Retinal pigment epithelial cell (primary cell): ENCODE measurements around the gene HINT3.

ENCODE experiments used
- DNase-seq: peaks from one replicate; pipeline ENCODE4 v3.0.0-alpha.2; 2010; ENCODE audit warnings: low read depth
- H3K4me3 ChIP-seq: 2 replicates; pipeline ENCODE4 v1.5.1; 2011; ENCODE audit warnings: mild to moderate bottlenecking, low read length, control low read depth, moderate library complexity
- TF ChIP-seq, protein P1 (sequence below): conservative IDR thresholded peaks from 2 replicates; pipeline ENCODE4 v1.5.1; 2011; ENCODE audit warnings: low read depth, low read length, control low read depth, inconsistent platforms

Gene HINT3

DNA sequence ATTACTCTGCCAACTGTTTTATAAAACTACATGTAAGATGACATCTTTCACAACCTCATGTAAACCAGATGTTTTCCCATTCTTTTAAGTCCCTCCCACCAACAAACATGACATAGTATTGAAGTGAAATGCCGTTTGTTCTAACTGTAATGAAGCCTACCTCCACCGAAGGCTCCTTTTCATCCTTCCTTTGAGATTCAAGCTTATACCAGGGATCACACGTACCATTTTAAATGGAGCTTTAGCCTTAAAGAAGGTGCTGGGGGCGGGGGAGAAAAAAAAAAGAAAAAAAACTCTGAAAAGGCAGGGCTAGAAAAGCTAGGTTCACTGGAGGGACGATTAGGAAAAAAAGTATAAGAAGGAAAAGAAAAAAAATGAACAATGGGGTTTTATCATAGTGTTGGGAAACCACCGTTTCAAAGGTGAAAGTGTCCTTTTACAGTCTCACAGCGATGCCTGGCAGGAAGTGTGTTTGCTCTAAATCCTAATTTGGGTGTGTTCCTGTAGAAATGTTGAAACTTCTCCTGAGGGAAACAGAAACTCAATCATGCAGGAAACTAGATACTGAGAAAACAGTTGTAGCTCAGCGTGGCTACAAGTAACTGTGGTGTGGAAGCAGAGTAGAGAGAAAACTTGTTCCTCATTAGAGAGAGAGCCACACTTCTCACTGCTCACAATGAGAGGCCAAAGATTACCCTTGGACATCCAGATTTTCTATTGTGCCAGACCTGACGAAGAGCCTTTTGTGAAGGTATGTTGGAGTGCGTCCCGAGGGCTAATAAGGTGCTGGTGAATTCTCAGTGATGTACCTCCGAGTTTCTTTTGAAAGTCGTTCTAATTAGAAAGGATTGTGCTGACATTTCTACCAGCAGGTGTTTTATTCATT lies 37.6 kb upstream of the HINT3 start:
- H3K4me3 ChIP-seq: no peak overlapping the region

DNA sequence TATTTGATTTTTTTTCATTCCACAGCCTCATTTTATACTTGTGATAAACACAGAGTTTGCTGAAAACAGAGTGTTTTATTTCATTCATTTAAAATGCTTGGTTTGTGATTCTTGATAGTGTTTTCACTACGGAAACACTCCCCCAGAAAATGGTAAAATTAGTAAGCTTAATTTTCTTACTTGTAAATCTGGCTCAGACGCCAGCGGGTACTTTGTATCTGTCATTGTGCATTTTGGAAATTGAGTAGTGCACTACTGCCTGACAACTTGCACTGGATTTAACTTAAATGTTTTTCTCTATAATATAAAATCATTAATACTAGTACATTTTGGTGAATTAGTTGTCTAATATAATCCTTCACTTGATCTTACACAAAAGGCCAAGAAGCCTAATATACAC lies 37.0 kb upstream of the HINT3 start:
- TF ChIP-seq, protein P1, sequence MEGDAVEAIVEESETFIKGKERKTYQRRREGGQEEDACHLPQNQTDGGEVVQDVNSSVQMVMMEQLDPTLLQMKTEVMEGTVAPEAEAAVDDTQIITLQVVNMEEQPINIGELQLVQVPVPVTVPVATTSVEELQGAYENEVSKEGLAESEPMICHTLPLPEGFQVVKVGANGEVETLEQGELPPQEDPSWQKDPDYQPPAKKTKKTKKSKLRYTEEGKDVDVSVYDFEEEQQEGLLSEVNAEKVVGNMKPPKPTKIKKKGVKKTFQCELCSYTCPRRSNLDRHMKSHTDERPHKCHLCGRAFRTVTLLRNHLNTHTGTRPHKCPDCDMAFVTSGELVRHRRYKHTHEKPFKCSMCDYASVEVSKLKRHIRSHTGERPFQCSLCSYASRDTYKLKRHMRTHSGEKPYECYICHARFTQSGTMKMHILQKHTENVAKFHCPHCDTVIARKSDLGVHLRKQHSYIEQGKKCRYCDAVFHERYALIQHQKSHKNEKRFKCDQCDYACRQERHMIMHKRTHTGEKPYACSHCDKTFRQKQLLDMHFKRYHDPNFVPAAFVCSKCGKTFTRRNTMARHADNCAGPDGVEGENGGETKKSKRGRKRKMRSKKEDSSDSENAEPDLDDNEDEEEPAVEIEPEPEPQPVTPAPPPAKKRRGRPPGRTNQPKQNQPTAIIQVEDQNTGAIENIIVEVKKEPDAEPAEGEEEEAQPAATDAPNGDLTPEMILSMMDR: no peak
- no peak for DNase-seq
- H3K4me3 ChIP-seq: no peak overlapping the region

More for the DNA sequence above, 37.6 kb upstream of the HINT3 start:
- TF ChIP-seq, protein P1: no peak
- no peak for DNase-seq

DNA sequence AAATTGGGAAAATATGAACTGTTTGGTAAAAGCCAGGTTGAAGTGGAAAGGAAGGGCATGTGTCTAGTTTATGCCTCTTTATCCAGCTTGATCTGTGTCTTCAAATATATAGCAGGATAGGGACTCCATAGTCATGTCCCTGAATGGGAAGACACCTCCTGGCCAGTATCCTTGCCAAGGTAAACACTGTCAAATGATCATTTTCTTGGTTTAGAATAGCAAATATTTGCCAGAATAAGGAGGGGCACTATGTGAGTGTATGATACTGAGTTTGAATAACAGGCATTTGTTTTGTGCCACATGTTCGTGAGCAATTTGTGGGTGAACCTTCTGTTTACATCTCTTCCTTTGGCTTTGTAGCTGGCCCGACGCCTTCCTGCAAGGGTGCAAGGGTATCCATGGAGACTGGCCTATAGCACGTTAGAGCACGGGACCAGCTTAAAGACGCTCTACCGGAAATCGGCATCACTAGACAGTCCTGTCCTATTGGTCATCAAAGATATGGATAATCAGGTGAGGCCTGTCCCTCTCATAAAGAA lies 34.2 kb upstream of the HINT3 start:
- no peak for DNase-seq
- H3K4me3 ChIP-seq: no peak overlapping the region
- TF ChIP-seq, protein P1: no peak

DNA sequence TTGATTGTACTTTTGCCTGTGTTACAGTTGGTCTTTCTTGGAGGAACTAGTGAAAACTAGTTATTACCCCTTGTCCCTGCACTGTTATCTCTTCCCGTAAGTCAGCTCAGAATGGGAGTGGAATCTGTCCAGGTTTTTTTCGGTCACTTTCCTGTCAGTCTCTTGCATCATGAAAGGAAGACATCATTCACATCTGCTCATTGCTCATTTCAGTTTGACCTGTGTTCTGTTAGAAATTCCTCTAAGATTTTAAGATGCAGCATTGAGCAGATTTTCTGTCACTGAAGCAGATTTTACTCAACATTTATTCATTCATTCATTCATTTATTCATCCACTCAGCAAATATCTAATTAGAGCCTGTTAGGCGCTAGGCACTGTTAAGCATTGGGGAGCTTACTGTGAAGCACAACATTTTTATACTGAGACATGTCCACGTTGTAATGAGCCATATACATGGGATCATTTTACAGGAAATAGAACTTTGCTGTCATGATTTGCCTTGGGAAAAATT lies 33.1 kb upstream of the HINT3 start:
- H3K4me3 ChIP-seq: no peak overlapping the region
- TF ChIP-seq, protein P1: no peak
- DNase-seq: no peak

DNA sequence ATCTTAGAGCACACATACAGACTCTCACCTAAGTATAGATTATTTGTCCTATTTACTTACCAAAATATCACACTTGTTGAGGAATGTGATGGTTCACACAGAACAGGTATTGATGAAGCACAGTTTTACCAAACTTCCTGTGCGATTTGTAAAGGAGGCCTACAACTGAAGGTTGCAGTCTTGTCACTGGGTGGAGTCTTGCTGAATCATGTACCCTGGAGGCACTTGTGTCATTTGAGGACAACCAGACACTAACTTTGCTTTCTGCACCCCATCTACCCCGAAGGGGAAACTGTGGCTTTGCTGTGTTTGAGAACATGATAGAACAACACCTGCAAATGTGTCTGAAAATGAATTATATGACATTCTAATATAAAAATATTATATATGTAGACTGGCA lies 32.4 kb upstream of the HINT3 start:
- no peak overlapping the region for H3K4me3 ChIP-seq
- DNase-seq: no peak
- TF ChIP-seq, protein P1: no peak

DNA sequence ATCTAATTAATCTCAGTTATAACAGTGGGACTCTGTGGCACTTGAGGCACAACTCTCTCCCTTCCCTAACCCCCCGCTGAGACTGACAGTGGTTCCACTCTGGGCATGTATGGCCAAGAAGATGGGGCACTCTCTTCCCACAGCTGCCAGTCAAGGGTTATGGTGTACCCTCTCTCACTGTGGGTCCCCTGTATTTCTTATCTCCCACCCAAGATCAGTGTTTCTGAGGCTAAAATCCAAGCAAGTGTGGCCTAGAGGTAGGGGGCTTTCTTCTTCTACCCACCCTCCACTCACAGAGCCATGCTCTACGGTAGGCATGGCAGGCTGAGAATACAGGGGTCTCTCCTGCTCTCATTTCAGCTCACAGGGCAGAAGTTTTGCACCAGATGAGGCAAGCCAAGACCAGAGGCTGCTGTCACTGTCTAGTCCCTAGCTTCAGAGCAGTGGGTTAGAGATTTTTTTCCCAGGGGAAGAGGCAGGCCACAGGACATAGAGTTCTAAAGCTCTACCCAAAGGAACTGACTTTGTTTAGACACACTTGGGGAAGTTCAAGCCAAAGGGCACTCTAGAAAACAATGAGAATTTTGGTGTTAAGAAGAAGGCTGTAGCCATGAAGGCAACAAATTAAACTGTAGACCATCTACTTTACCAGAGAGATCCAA lies 31.7 kb upstream of the HINT3 start:
- TF ChIP-seq, protein P1: no peak
- no peak overlapping the region for H3K4me3 ChIP-seq
- no peak for DNase-seq
